GM18526 (cell line): ENCODE measurements around the gene JPT2.

ENCODE experiments used
- POLR2A ChIP-seq: IDR thresholded peaks from 3 replicates; pipeline ENCODE4 v1.6.1; 2011; ENCODE audit not compliant: insufficient read length; ENCODE audit errors: extremely low read depth

Gene JPT2

GRCh38 chr16:1749152-1750117 is 71.4 kb downstream of the JPT2 start:
- no peak for TF ChIP-seq POLR2A
